ENCODE measurements around the gene BANK1.
"Not testable (repeated sequence)": the region's sequence is repeated elsewhere in the genome, so short reads cannot be mapped to it uniquely, and the experiment has no call there.

Gene BANK1

GRCh38 chr4:101824500-101824899 lies 34.0 kb downstream of the BANK1 start:
- no peak for DNase-seq

- DNase-seq: no peak
Measured at GRCh38 chr4:101825953-101826352, 35.4 kb downstream of the BANK1 start.

GRCh38 chr4:101831816-101832215 lies 41.3 kb downstream of the BANK1 start:
- no peak for DNase-seq

DNA sequence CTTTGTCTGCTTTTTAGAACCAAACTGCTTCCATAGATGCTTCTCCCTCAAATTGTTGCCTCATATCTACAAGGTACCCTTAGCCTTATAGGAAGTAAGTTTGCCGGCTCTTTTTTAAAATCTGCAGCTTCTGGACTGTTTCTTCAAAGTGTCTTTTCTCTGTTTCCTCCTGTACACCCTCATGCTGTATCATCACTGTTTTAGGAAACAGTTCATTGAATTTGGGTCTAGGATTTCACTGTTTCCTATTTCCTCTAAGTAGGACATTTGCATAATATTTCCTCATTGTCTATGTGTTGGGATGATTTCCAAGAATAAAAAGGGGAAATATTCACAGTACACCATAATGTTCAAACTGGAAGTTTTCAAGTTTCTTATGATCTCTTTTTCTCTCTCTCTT lies 43.0 kb downstream of the BANK1 start:
- DNase-seq: no peak

DNA sequence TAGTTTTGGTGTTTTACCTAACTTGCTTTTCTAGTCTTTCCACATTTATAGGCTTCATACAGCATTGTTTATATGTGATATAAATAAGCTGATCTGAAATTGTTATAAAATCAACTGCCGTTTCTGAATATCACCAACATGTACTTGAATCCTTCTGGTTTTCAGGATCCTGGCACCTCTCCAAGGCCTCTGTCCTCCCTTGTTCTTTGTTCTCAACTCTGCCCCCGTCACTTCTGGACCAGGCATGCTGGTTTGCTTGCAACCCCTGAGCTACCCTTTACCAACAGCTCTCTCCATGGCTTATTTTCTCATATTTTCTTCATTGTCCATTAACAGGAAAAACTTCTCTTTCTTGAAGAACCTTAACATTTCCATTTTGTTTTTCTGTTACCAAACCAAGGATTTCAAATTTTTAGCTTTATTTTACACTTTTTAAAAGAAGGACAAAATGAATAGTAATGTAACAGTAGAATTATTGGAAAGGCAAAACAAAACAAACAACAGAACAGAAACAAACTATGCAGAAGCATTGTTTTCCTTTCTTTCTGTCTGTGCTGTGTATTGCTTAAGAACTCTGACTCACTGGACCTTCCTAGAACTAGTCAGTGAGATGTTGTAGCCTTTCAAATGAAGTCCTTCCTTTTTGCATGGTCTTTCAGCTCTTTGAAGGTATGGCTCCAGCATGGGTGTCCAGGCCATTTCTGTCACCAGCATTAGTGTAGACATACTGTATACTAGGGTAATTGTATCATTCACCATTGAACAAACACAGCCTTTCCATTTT lies 44.8 kb downstream of the BANK1 start:
- DNase-seq: no peak

DNA sequence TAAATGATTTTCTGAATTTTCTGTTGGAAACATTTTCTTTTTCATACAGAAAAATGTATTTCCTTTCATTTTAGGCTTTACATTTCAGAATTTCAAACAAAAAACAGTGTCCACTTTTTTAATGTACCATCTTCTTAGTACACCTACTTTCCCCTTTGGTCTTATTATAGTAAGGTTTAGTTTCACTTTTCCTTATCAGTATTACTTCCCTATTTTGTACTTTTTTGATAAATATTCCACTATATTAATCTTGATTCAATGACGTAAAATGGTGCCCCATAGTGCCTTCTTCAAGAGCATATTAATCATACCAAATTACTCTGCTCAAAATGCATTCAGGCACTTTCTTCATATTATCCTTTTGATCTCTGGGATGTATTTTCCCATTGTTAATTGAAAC lies 52.5 kb downstream of the BANK1 start:
- DNase-seq: no peak

DNA sequence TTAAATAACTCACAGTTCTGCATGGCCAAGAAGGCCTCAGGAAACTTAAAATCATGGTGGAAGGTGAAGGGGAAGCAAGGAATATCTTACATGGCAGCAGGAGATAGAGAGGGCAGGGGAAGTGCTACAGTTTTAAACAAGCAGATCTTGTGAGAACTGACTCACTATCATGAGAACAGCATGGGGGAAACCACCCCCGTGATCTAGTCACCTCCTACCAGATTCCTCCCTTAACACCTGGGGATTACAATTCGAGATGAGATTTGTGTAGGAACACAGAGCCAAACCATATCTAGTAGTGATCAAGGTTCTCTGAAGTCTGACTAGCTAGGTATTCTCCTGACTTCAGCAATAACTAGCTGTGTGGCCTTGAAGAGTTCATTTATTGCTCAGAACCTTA lies 56.0 kb downstream of the BANK1 start:
- no peak for DNase-seq

- no peak for DNase-seq
Measured at GRCh38 chr4:101850698-101851097, 60.2 kb downstream of the BANK1 start.

DNA sequence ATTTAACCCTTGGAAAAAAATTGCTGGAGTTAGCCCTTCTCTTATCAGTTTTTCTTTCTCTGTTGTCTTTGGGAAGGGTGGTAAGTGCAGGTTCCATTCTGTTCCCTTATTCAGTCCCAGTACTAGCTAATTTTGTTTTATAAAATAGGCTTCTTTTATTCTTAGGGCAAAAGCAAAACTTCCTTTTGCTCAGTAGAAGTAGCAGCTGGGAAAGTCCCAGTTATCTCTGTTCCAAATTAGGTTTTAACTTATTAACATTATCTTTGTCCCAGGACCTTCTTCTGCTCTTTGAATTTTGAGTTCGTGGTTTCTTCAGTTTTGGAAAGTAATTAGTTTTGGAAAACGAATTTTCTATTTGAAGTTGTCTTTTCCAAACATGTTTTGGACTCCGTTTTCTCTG lies 61.1 kb downstream of the BANK1 start:
- DNase-seq: no peak

DNA sequence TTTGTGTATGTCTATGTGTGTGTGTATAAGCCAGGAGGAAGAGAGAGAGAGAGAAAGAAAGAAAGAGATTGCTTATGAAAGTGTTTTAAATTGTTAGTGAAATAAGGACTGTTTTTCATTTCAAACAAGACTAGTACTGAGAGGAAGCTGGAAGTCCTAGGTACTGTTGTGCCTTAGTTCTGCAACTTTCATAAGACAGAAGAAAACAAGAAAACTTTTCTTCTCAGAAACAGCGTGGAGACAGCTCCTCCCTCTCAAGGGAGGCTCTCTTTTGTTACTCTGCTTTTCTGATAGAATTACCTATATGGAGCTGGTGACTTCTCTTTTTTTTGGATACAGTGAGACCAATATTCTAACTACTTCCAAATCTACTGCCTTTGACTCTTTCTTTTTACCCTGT lies 62.5 kb downstream of the BANK1 start:
- no peak for DNase-seq

GRCh38 chr4:101853691-101854090 lies 63.2 kb downstream of the BANK1 start:
- no peak for DNase-seq

DNA sequence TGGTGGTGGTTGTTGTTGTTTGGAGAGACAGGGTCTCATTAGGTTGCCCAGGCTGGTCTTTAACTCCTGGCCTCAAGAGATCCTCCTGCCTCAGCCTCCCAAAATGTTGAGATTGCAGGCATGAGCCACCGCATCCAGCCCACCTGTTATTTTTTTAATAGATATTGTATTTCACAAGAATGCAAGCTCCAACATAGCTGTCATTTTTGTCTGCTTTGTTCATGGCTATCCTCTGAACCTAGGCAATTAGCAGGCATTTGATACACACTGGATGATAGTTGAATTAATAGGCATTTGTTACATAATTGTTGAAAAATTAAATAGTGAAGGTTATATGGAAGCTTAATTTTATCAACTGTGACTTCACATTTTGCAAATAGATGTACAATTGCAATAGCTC lies 64.7 kb downstream of the BANK1 start:
- DNase-seq: no peak

- no peak for DNase-seq
Measured at GRCh38 chr4:101856149-101856548, 65.6 kb downstream of the BANK1 start.

GRCh38 chr4:101857176-101857575 lies 66.6 kb downstream of the BANK1 start:
- DNase-seq: no peak

DNA sequence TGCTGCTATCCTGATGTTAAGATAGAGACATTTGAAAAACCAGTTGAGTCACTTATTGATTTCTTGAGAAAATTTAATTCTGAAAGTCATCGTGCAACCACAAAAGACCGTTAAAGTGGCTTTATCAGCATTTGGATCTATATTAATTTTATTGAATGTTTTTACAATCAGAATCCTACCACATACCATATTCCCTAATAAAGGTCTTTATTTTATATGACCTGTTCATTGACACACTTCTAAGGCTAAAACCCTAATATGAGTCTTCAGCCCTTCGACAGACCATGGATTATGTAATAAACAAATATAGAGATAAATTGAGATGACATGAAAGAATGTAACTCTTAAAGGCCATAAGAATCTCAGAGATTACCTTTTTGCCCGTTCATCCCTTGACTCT lies 68.1 kb downstream of the BANK1 start:
- no peak for DNase-seq

GRCh38 chr4:101862595-101862994 lies 72.1 kb downstream of the BANK1 start:
- DNase-seq: no peak

DNA sequence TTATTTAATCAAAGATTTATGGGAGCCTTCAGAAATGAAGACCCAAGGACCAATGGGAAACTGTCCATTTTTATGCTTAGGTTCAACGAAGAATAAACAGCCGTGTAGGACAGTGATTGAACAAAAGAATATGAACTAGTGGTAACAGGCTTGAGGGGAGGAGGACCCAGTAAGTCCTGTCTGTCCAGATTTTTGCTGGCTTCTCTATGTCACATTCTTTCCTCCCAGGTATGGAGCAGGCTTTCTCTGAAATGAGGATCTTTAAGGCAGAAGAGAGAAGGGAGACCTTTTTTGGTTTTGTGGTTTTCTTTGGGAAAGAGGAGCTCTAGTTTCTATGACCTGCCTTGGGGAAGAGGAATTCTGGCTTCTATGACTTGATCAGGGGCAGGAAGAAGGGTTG lies 74.1 kb downstream of the BANK1 start:
- DNase-seq: no peak

DNA sequence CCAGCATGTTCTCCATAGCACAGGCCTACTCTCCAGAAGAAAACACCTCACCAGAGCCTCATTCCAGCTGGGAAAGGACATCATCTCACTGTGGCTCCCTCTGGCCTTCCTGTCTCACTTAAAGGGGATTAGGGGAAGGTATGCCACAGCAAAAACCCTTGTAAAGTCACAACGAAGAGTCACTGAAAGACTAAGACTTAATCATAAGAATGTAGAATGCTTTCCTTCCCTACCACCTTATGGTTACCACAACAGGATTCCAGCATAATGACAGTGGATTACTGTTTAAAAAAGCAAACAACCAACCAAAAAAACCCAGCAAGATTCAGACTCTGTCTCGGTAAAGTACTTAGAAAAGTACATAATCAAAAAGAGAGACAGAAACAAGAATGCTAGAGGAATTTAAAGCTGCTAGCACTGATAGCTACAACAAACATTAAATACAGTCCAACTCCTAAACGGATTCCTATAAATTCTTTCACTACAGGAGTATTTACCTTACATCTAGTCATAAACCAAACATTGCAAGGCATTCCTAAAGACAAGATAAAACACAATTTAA lies 75.1 kb downstream of the BANK1 start:
- no peak for DNase-seq

DNA sequence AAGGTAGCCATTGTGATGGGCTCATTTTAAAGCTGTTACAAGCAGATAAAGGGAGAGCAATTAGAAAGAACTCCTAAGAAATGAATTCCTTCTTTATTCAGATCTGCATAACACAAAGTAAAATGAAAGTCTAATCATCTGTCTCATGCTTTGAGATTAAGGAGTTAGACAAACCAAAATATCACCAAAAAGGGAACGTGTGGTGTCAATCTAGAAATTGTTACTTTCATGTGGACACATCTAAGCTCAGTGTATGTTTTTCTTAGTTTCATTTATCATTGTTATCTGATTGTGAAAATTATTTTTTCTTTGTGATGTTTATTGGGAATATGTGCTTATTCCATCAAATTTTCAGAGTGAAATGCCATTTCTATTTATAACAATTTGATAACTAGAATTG lies 80.3 kb downstream of the BANK1 start:
- DNase-seq: no peak

GRCh38 chr4:101871962-101872676 lies 81.6 kb downstream of the BANK1 start:
- DNase-seq: no peak

DNA sequence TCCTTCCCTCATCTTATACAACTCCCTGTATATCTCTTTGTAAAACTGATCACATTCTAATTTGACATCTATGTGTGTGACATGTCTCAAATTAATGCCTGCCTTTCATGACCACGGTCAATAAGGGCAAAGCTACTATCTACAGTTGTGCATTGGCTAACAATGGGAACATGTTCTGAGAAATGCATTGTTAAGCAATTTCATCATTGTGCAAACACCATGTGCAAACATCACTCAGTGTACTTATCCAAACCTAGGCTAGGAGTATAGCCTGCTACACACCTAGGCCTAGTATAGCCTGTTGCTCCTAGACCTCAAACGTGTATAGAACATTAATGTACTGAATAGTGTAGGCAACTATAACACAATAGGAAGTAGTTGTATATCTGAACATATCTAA lies 95.0 kb downstream of the BANK1 start:
- no peak for DNase-seq

GRCh38 chr4:101886826-101887225 lies 96.3 kb downstream of the BANK1 start:
- no peak for DNase-seq

DNA sequence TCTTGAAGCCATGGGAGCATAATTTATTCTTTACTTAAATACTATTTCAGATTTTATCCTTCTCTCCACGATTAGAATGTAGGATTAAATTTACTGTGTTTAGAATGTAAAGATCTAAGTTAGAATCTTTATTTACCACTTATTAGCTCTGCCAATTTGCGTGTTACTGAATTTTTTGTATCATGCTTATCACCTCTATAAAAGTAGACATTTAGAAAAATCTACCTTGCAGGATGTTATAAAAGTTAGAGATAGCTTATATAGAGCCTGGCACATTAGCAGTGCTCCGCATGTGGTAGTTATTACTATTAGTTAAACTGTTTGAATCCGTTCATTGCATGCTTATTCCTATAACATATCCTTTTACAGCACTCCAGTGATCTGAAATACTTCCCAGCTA lies 97.9 kb downstream of the BANK1 start:
- no peak for DNase-seq

DNA sequence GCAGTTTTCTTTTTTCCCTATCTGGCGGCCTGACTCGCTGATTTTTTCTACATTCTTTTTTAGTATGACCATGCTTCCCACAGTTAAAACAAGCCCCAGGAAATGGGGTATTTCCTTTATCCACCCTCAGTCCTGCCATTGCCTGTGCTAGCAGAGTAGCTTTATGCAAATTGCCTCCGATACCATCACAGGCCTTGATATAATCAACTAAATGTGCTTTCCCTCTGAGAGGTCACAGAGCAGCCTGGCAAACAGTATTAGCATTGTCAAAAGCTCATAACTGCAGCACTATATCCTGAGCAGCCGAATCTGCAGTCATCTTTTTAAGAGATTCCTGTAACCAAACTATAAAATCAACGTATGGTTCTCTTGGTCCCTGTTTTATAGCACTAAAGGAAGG lies 115.0 kb downstream of the BANK1 start:
- not testable (repeated sequence) for DNase-seq

Measured in DMS 273 treated with DMSO at 0.1 percent for 48 hours (cell line).